ENCODE results near the gene MRPL48. TPM values are rescaled to one million over a fixed set of nuclear protein-coding genes. Genes with fewer than 3 reads are reported as not detected.

Gene MRPL48
- total RNA-seq, 2 experiments from 2014 or later, result 41.3 to 44.9 TPM

DNA sequence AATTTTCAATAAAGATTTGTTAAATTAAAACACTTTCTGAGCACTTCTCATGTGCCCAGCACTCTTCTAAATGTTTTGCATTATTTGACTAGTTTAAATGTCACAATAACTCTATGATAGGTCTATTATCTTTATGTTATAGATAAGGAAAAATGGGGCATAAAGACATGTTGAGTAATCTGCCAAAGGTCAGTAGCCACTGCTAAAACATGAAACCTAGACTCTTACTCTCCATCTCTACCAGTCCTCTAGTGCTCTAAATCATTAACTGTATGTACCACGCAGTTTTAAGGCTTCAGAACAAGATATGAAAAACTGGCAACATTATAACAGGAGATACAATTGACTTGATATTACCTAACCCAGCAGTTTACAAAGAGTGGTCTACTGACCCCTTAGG, 33.7 kb upstream of the MRPL48 start:
- Mint-ChIP-seq H3K9me3 (no peaks in the 10 kb centered on the region), H3K4me1 (ENCODE audit: low read depth) (peaks cover 52% of the 10 kb centered on the region), H3K27ac (no peak overlapping the region), H3K36me3 (ENCODE audit: low read depth) (peaks cover 18% of the 10 kb centered on the region), H3K4me3 (no peak overlapping the region), H3K27me3 (no peaks in the 10 kb centered on the region)
- intact Hi-C loops (cut with micrococcal nuclease), result loop anchor here (10.0 kb wide), 1 partner anchor 121 kb away; the partner anchor contains the start of genes COA4 and PAAF1
- CTCF ChIA-PET, result no interaction called here
- TF ChIP-seq, protein P1, sequence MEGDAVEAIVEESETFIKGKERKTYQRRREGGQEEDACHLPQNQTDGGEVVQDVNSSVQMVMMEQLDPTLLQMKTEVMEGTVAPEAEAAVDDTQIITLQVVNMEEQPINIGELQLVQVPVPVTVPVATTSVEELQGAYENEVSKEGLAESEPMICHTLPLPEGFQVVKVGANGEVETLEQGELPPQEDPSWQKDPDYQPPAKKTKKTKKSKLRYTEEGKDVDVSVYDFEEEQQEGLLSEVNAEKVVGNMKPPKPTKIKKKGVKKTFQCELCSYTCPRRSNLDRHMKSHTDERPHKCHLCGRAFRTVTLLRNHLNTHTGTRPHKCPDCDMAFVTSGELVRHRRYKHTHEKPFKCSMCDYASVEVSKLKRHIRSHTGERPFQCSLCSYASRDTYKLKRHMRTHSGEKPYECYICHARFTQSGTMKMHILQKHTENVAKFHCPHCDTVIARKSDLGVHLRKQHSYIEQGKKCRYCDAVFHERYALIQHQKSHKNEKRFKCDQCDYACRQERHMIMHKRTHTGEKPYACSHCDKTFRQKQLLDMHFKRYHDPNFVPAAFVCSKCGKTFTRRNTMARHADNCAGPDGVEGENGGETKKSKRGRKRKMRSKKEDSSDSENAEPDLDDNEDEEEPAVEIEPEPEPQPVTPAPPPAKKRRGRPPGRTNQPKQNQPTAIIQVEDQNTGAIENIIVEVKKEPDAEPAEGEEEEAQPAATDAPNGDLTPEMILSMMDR (IDR thresholded peaks at IDR 0.05), result no peak
- ATAC-seq (no peak), DNase-seq (no peak)
- POLR2A ChIA-PET, result no interaction called here

- no peaks in the 10 kb centered on the region for H3K27me3 Mint-ChIP-seq
- H3K9me3 Mint-ChIP-seq, result no peaks in the 10 kb centered on the region
- H3K36me3 Mint-ChIP-seq (ENCODE audit: low read depth), result peaks cover 23% of the 10 kb centered on the region
- no peak for ATAC-seq
- H3K4me3 Mint-ChIP-seq, result no peak overlapping the region
- no peak for DNase-seq
- ChIA-PET CTCF (no interaction called here), POLR2A (no interaction called here)
- H3K4me1 Mint-ChIP-seq (ENCODE audit: low read depth), result peaks cover 48% of the 10 kb centered on the region
- intact Hi-C loops (cut with micrococcal nuclease), result loop anchor here (10.0 kb wide), 1 partner anchor 119 kb away; the partner anchor contains the start of genes COA4 and PAAF1
- H3K27ac Mint-ChIP-seq, result no peak overlapping the region
- TF ChIP-seq, protein P1 (IDR thresholded peaks at IDR 0.05), result no peak
Observed at GRCh38 chr11:73755670-73756069, 32.0 kb upstream of the MRPL48 start.

DNA sequence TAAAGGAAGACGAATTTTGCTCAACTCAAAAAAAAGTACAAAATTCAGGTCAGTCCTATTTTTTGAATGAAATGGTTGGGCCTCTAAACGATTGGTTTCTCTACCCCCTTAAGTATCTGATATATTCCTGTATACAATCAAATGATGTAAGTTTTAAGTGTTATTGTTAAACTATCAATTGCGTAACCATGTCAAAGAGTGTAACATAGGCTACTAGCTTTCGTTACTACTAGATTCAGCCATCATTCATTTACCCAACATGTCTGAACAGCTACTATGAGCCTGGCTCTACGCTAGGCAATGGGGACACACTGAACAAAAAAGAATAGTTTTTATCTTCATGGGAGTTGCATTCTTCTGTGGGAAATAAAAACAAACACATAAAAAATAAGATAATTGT, 30.1 kb upstream of the MRPL48 start:
- H3K9me3 Mint-ChIP-seq, result no peaks in the 10 kb centered on the region
- H3K4me3 Mint-ChIP-seq, result no peak overlapping the region
- intact Hi-C loops (cut with micrococcal nuclease), result loop anchor here (10.0 kb wide), 1 partner anchor 117 kb away; the partner anchor contains the start of genes COA4 and PAAF1
- H3K27ac Mint-ChIP-seq, result no peak overlapping the region
- no peaks in the 10 kb centered on the region for H3K27me3 Mint-ChIP-seq
- H3K36me3 Mint-ChIP-seq (ENCODE audit: low read depth), result peaks cover 11% of the 10 kb centered on the region
- ChIA-PET CTCF (interaction anchor here (0.9 kb wide), 1 partner anchor 17 kb away, joined by 3 read pairs; no protein-coding TSS in a partner anchor), POLR2A (no interaction called here)
- H3K4me1 Mint-ChIP-seq (ENCODE audit: low read depth), result peaks cover 35% of the 10 kb centered on the region
- TF ChIP-seq, protein P1 (IDR thresholded peaks at IDR 0.05), result no peak
- ATAC-seq, result no peak
- no peak for DNase-seq

DNA sequence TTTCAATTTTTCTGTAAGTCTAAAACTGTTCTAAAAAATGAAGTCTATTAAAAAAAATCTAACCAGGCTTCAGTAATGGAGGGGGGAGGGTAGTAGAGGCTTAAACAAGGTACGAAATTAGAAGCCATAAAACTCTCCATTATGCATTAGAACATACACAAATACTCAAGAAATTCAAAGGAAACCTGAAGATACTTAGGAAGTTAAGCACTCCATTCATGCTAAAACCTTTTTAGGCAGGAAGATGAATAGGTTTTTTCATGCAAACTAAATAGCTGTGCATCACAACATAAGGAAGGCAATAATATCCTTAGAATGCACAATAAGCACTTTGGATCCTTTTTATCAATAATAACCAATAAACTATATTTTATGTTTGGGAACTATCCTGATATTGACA, 29.2 kb upstream of the MRPL48 start:
- POLR2A ChIA-PET, result no interaction called here
- intact Hi-C loops (cut with micrococcal nuclease), result loop anchor here (10.0 kb wide), 1 partner anchor 116 kb away; the partner anchor contains the start of genes COA4 and PAAF1
- no peak overlapping the region for H3K27ac Mint-ChIP-seq

GRCh38 chr11:73759610-73760134, 28.0 kb upstream of the MRPL48 start:
- H3K4me3 Mint-ChIP-seq, result peak overlapping the region; percentile 87
- DNase-seq (peak; percentile 6), ATAC-seq (no peak)
- intact Hi-C loops (cut with micrococcal nuclease), result loop anchor here (10.0 kb wide), 1 partner anchor 115 kb away; the partner anchor contains the start of genes COA4 and PAAF1
- H3K4me1 Mint-ChIP-seq (ENCODE audit: low read depth), result peaks cover 23% of the 10 kb centered on the region
- H3K27me3 Mint-ChIP-seq, result no peaks in the 10 kb centered on the region
- H3K36me3 Mint-ChIP-seq (ENCODE audit: low read depth), result peaks cover 7% of the 10 kb centered on the region
- TF ChIP-seq, protein P1 (IDR thresholded peaks at IDR 0.05), result no peak
- ChIA-PET POLR2A (interaction anchor here (1.1 to 3.0 kb wide), 5 partner anchors 7 to 119 kb away, joined by 3 to 26 read pairs (median 6); partner anchors contain the start of gene MRPL48), CTCF (interaction anchor here (1.5 kb wide), 1 partner anchor 28 kb away, joined by 4 read pairs; the partner anchor contains the start of gene MRPL48)
- no peaks in the 10 kb centered on the region for H3K9me3 Mint-ChIP-seq
- H3K27ac Mint-ChIP-seq, result peak overlapping the region; percentile 82

More for the DNA sequence above, 29.2 kb upstream of the MRPL48 start:
- TF ChIP-seq, protein P1 (IDR thresholded peaks at IDR 0.05), result no peak
- peaks cover 31% of the 10 kb centered on the region for H3K4me1 Mint-ChIP-seq (ENCODE audit: low read depth)
- DNase-seq, result no peak
- CTCF ChIA-PET, result interaction anchor here (0.9 kb wide), 1 partner anchor 17 kb away, joined by 3 read pairs; no protein-coding TSS in a partner anchor
- H3K27me3 Mint-ChIP-seq, result no peaks in the 10 kb centered on the region
- ATAC-seq, result no peak
- H3K4me3 Mint-ChIP-seq, result peak overlapping the region; percentile 87
- H3K36me3 Mint-ChIP-seq (ENCODE audit: low read depth), result peaks cover 11% of the 10 kb centered on the region
- no peaks in the 10 kb centered on the region for H3K9me3 Mint-ChIP-seq
